ENCODE data around the gene SLC41A2.

DNA sequence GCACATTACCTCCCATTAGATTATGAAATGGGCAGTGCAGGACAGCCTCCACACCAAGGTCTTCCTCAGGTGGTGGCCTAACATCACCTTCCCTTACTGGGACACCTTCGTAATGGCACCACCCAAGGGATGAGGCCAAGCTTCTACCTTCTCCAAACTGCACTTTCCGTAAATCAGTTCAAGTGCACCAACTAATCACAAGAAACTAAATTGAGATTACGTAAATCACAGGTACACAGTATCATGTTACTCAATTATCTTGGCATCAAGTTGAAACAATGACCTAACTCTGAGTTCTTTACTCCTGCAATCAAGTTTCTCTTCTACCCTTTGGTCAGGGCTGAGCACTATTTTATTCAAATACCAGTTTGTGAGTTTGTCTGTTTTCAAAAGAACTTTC lies 13.8 kb downstream of the SLC41A2 start:
- TF ChIP-seq MLLT1 (IDR thresholded peaks at IDR 0.05) (no peak), EP300 (IDR thresholded peaks at IDR 0.05; ENCODE audit: borderline replicate concordance in 1 of 2, control insufficient read depth in 1 of 2, low read depth in 2 of 2, low read length in 2 of 2) (no peak), CTCF (IDR thresholded peaks at IDR 0.05 in 2 of 3, conservative IDR thresholded peaks at IDR 0.05 in 1 of 3; ENCODE audit: control insufficient read depth in 2 of 3, extremely low read depth in 1 of 3, insufficient read depth in 1 of 3, low read depth in 3 of 3, low read length in 3 of 3) (no peak), SREBF2 (IDR thresholded peaks at IDR 0.05; ENCODE audit: low read length) (no peak), WRNIP1 (IDR thresholded peaks at IDR 0.05; ENCODE audit: borderline replicate concordance, low read depth, low read length) (no peak), PAX5 (IDR thresholded peaks at IDR 0.05; ENCODE audit: borderline replicate concordance, low read depth, low read length) (no peak)

Measured in GM12878 (cell line).